Caco-2 (cell line): ENCODE measurements around the gene PRSS22. TPM values are rescaled to one million over a fixed set of nuclear protein-coding genes. Genes with fewer than 3 reads are reported as not detected.

ENCODE experiments used
- BruUV-seq: library from RNA; stranded (reverse); fragments of 400-500 nt; replicated peaks from 2 replicates; lab custom pipeline; 2021; lab: Mats Ljungman, UMichigan
- CTCF ChIA-PET: fragments of 300-600 bp; sonication (Branson Sonifier 250); formaldehyde crosslinking; loops from one replicate; lab custom pipeline; 2022; ENCODE audit warnings: antibody characterized with exemption; lab: Charles Lee
- POLR2A ChIA-PET: fragments of 300-600 bp; sonication (Branson Sonifier 250); formaldehyde crosslinking; loops from one replicate; lab custom pipeline; 2022; ENCODE audit warnings: antibody characterized with exemption; lab: Charles Lee
- DNase-seq, 2 experiments: peaks; one replicate each; pipeline versions ENCODE4 v3.0.0 to v3.0.0-alpha.2; 2020 to 2022
- H3K27me3 ChIP-seq: replicated peaks from 2 replicates; pipeline ENCODE4 v1.6.0; 2011; ENCODE audit warnings: low read length; ENCODE audit not compliant: control insufficient read depth, insufficient read depth
- H3K36me3 ChIP-seq: 2 replicates; pipeline ENCODE4 v1.5.1; 2011; ENCODE audit warnings: low read length; ENCODE audit not compliant: control insufficient read depth, insufficient read depth
- H3K4me1 ChIP-seq: fragments of 250-450 bp; sonication (Bioruptor Pico); 2 replicates; pipeline ENCODE4 v1.5.1; 2020; ENCODE audit warnings: mild to moderate bottlenecking
- H3K4me3 ChIP-seq: 2 replicates; pipeline ENCODE4 v1.5.1; 2011; ENCODE audit warnings: low read depth, mild to moderate bottlenecking, control low read depth, low read length
- H3K9me3 ChIP-seq: fragments of 250-450 bp; sonication (Bioruptor Pico); 2 replicates; pipeline ENCODE4 v1.5.1; 2020; ENCODE audit warnings: mild to moderate bottlenecking, moderate library complexity
- H3K27ac Mint-ChIP-seq: one replicate; pipeline ENCODE4 v1.8.0; 2022; ENCODE audit warnings: mixed read lengths; ENCODE audit not compliant: unreplicated experiment
- H3K27me3 Mint-ChIP-seq: one replicate; pipeline ENCODE4 v1.8.0; 2022; ENCODE audit warnings: mixed read lengths; ENCODE audit not compliant: insufficient read depth, unreplicated experiment
- H3K36me3 Mint-ChIP-seq: one replicate; pipeline ENCODE4 v1.8.0; 2022; ENCODE audit warnings: mild to moderate bottlenecking, mixed read lengths; ENCODE audit not compliant: insufficient read depth, unreplicated experiment
- H3K4me1 Mint-ChIP-seq: one replicate; pipeline ENCODE4 v1.8.0; 2022; ENCODE audit warnings: low read depth, mixed read lengths; ENCODE audit not compliant: unreplicated experiment
- H3K4me3 Mint-ChIP-seq: one replicate; pipeline ENCODE4 v1.8.0; 2022; ENCODE audit warnings: mild to moderate bottlenecking, moderate library complexity, mixed read lengths; ENCODE audit not compliant: unreplicated experiment
- H3K9me3 Mint-ChIP-seq: one replicate; pipeline ENCODE4 v1.8.0; 2022; ENCODE audit warnings: mixed read lengths; ENCODE audit not compliant: unreplicated experiment
- intact Hi-C: fragments of 100-400 bp; cut with micrococcal nuclease; formaldehyde crosslinking; loops from one replicate; pipeline ENCODE4 v1.10.0; 2022; ENCODE audit not compliant: unreplicated experiment
- total RNA-seq: library from RNA; stranded (reverse); gene quantifications from 2 replicates; pipeline ENCODE4 v1.2.3, GENCODE V29; 2022
- TF ChIP-seq, protein P1 (sequence below), 2 experiments: fragments of 200-600 bp in 1 of 2; IDR thresholded peaks; 1 replicate in 1 of 2; 2 replicates in 1 of 2; pipeline versions ENCODE4 v1.5.1 to v1.8.0; 2011 to 2022; ENCODE audit warnings: antibody characterized with exemption in 1 of 2, control low read depth in 1 of 2, inconsistent platforms in 1 of 2, low read depth in 1 of 2, low read length in 1 of 2, mild to moderate bottlenecking in 1 of 2, moderate library complexity in 1 of 2; ENCODE audit not compliant: insufficient read depth in 1 of 2, severe bottlenecking in 1 of 2, unreplicated experiment in 1 of 2

PRSS22 gene
- total RNA-seq, 1 experiment from 2014 or later = 131 TPM

DNA sequence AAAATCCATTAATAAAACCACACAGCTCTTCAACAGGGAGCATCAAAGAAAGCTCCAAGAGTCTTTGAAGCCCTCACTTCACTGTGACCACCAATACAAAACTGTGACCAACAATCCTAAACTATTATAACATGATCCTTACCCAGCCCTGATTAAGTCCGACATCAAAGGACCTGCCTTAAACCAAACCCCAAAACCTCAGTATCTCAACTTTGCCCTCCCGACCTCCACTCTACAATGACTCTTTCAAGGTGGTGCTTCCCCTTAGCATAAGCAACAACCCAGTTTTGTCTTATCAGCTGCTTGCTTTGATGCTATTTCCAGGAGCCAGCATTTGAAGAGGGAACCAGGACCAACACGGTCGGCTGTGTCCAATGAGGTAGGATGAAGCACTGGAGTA is 8.5 kb upstream of the PRSS22 start:
- no peak overlapping the region for H3K4me3 Mint-ChIP-seq
- no TSS peak for BruUV-seq
- no peak overlapping the region for H3K27ac Mint-ChIP-seq

DNA sequence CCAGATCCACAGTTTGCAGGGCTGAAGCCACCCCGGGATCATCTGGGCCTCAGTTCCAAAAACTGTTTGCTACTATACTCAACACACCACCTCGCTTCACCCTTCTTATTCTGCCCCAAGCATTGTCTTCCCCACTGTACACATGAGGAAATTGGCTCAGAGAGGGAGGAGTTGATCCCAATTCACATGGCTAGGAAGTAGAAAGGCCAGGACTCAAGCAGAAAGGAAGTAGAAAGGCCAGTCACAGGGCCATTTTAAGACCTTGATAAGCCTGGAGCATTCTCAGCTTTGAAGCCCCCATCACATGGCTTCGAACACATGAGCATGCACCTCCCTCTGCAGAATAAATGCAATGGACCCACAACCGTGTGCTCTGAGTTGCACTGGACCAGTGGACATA is 7.7 kb upstream of the PRSS22 start:
- Mint-ChIP-seq H3K27ac (no peak overlapping the region), H3K4me1 (no peaks in the 10 kb centered on the region), H3K27me3 (peaks cover 3% of the 10 kb centered on the region), H3K4me3 (no peak overlapping the region), H3K9me3 (no peaks in the 10 kb centered on the region), H3K36me3 (no peaks in the 10 kb centered on the region)
- no peak for DNase-seq
- no TSS peak for BruUV-seq
- H3K36me3 ChIP-seq = no peaks in the 10 kb centered on the region
- no peaks in the 10 kb centered on the region for H3K27me3 ChIP-seq
- ChIA-PET POLR2A (no interaction called here), CTCF (no interaction called here)
- no peaks in the 10 kb centered on the region for H3K4me1 ChIP-seq
- intact Hi-C loops = no loop called here
- peaks cover 8% of the 10 kb centered on the region for H3K9me3 ChIP-seq
- TF ChIP-seq, protein P1, sequence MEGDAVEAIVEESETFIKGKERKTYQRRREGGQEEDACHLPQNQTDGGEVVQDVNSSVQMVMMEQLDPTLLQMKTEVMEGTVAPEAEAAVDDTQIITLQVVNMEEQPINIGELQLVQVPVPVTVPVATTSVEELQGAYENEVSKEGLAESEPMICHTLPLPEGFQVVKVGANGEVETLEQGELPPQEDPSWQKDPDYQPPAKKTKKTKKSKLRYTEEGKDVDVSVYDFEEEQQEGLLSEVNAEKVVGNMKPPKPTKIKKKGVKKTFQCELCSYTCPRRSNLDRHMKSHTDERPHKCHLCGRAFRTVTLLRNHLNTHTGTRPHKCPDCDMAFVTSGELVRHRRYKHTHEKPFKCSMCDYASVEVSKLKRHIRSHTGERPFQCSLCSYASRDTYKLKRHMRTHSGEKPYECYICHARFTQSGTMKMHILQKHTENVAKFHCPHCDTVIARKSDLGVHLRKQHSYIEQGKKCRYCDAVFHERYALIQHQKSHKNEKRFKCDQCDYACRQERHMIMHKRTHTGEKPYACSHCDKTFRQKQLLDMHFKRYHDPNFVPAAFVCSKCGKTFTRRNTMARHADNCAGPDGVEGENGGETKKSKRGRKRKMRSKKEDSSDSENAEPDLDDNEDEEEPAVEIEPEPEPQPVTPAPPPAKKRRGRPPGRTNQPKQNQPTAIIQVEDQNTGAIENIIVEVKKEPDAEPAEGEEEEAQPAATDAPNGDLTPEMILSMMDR (IDR thresholded peaks at IDR 0.05; ENCODE audit: insufficient read depth in 1 of 2, low read depth in 1 of 2, low read length in 1 of 2, severe bottlenecking in 1 of 2, unreplicated experiment in 1 of 2) = no peak
- no peak overlapping the region for H3K4me3 ChIP-seq

More for the DNA sequence above, 8.5 kb upstream of the PRSS22 start:
- Mint-ChIP-seq H3K9me3 (no peaks in the 10 kb centered on the region), H3K36me3 (no peaks in the 10 kb centered on the region), H3K27me3 (peaks cover 3% of the 10 kb centered on the region), H3K4me1 (no peaks in the 10 kb centered on the region)
- Histone ChIP-seq H3K4me1 (no peaks in the 10 kb centered on the region), H3K36me3 (no peaks in the 10 kb centered on the region), H3K4me3 (no peak overlapping the region), H3K27me3 (no peaks in the 10 kb centered on the region), H3K9me3 (no peaks in the 10 kb centered on the region)
- no peak for DNase-seq
- TF ChIP-seq, protein P1 (IDR thresholded peaks at IDR 0.05; ENCODE audit: insufficient read depth in 1 of 2, low read depth in 1 of 2, low read length in 1 of 2, severe bottlenecking in 1 of 2, unreplicated experiment in 1 of 2) = no peak
- POLR2A ChIA-PET = no interaction called here
- intact Hi-C loops = no loop called here
- CTCF ChIA-PET = no interaction called here

DNA sequence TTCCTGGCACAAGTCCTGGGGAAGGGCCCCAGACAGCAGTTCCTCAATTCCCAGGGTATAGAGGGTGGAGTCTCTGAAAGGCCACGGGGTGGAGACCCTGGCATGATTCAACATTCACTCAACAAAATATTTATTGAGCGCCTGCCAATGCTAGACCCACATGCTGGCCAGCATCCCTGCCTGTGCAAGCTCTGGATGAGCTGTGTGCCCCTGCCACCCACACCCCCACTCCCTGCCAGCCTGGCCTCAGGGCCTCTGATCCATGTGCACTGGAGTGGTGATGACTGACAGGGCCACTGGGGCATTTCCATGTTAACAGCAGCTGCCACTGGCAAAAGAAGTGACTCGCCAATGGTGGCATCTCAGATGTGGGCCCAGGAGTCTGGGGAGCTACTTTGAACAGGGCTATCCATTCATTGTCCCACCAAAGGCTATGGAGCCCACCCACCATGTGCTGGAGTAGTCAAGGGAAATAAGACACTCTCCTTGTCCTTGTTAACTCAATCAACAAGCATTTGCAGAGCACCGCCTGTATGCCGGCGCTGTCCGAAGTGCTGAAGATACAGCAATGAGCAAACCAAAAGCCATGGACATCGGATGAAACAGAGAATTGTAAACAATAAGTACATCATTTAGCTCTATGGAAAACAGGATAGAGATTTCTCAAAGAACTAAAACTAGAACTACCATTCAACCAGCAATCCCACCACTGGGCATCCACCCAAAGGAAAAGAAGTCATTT is 3.0 kb upstream of the PRSS22 start:
- no peak overlapping the region for H3K4me3 Mint-ChIP-seq
- H3K27me3 ChIP-seq = no peaks in the 10 kb centered on the region
- peaks cover 10% of the 10 kb centered on the region for H3K9me3 ChIP-seq
- H3K9me3 Mint-ChIP-seq = no peaks in the 10 kb centered on the region
- TF ChIP-seq, protein P1 (IDR thresholded peaks at IDR 0.05; ENCODE audit: insufficient read depth in 1 of 2, low read depth in 1 of 2, low read length in 1 of 2, severe bottlenecking in 1 of 2, unreplicated experiment in 1 of 2) = no peak
- no TSS peak for BruUV-seq
- peaks cover 2% of the 10 kb centered on the region; the same call in 1 of the 2 replicates for H3K36me3 ChIP-seq
- H3K4me1 ChIP-seq = peaks cover 8% of the 10 kb centered on the region; the same call in 1 of the 2 replicates
- CTCF ChIA-PET = interaction anchor here (0.5 kb wide), 1 partner anchor 90 kb away, joined by 3 read pairs; no protein-coding TSS in a partner anchor
- intact Hi-C loops = no loop called here
- POLR2A ChIA-PET = no interaction called here
- H3K4me1 Mint-ChIP-seq = no peaks in the 10 kb centered on the region
- H3K4me3 ChIP-seq = no peak overlapping the region
- peaks cover 26% of the 10 kb centered on the region for H3K36me3 Mint-ChIP-seq
- no peaks in the 10 kb centered on the region for H3K27me3 Mint-ChIP-seq
- DNase-seq = peak in 1 of 2 experiments; percentile 47
- H3K27ac Mint-ChIP-seq = no peak overlapping the region
